SH-SY5Y (cell line): Measurements from ENCODE around the gene CEP63.

Experiments
- GATA2 ChIP-seq: IDR thresholded peaks from 2 replicates; pipeline ENCODE4 v1.6.1; 2011; ENCODE audit warnings: mild to moderate bottlenecking, low read depth, low read length
- GATA3 ChIP-seq: IDR thresholded peaks from 2 replicates; pipeline ENCODE4 v1.6.1; 2011; ENCODE audit warnings: low read depth, mild to moderate bottlenecking, low read length, moderate library complexity

Gene CEP63

GRCh38 chr3:134601539-134602439 lies 115.9 kb downstream of the CEP63 start:
- TF ChIP-seq GATA3 (no peak), GATA2 (peak; percentile 86)

DNA sequence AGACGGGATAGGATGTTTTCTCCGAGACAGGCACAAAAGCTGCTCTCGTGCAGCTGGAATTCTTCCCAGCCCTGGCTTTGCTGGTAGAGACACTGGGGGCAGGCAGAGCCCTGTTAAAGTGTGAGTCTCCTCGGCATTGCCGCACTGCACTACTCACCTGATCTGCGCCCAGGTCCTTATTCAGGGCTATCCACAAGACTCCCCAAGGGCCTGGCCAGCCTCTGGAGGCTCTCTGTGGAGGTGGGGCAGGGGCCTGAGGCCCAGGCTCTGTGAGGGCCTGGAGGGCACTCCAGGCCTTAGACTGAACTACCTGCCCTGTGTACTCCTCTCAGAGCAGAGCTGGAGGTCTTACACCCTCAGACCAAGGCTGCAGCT lies 116.6 kb downstream of the CEP63 start:
- TF ChIP-seq GATA2: no peak
- TF ChIP-seq GATA3: no peak

DNA sequence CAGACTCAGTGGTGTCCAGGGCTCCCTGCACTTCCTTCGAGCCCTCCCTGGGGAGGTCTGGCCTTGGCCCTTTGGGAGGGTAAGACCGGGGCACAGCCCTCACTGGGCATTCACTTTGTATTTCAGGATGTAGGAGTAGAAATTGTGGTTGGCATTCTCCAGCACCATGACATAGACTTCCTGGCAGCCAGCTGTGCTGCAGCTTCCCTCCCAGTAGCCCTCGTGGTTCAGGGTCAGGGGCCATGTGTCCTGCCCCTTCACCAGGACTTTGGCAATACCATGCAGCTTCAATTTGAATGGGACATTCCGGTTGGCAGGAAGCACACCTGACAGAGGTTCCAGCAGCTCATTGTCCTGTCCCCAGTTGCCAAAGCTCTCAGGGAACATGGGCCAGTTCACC lies 117.6 kb downstream of the CEP63 start:
- no peak for TF ChIP-seq GATA3
- no peak for TF ChIP-seq GATA2

DNA sequence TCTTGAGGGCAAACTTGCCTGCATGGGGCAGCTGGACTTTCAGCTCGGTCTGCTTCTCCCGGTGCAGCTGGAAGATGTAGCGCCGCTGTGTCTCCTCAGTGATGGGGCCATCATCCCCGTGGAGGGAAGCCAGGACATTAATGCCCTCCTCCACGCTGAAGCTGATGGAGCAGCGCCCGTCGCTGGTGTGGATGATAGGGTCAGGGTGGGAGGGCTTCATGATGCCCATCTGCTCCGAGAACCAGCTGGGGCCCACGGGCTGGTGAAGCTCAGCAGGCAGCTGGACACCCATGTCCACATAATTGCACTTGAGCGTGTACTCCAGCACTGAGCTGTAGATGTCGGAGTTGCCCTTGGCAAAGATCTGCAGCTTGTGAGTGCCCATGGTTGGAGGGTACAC lies 118.1 kb downstream of the CEP63 start:
- TF ChIP-seq GATA2: no peak
- no peak for TF ChIP-seq GATA3

DNA sequence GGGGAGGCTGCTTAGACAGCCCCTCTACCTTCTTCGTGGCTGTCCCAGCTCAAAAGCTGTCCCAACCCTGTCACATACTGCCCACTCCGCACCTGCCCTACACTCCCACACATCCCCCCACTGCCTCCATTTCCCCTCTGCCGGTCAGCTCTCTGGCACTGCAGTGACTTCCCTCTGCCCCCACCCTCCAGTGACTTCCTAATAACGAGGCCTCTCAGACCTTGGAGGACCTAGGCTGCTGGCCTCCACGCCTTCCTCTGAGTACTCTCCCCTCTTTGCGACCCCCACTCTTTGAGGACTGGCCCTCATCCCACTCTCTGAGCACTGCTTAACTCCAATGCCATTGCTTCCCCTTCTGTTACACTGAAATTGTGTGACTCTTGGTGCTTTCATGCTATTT lies 119.7 kb downstream of the CEP63 start:
- TF ChIP-seq GATA3 (no peak), GATA2 (no peak)

- TF ChIP-seq GATA3 (no peak), GATA2 (no peak)
Observed at GRCh38 chr3:134606033-134607025, 120.5 kb downstream of the CEP63 start.

DNA sequence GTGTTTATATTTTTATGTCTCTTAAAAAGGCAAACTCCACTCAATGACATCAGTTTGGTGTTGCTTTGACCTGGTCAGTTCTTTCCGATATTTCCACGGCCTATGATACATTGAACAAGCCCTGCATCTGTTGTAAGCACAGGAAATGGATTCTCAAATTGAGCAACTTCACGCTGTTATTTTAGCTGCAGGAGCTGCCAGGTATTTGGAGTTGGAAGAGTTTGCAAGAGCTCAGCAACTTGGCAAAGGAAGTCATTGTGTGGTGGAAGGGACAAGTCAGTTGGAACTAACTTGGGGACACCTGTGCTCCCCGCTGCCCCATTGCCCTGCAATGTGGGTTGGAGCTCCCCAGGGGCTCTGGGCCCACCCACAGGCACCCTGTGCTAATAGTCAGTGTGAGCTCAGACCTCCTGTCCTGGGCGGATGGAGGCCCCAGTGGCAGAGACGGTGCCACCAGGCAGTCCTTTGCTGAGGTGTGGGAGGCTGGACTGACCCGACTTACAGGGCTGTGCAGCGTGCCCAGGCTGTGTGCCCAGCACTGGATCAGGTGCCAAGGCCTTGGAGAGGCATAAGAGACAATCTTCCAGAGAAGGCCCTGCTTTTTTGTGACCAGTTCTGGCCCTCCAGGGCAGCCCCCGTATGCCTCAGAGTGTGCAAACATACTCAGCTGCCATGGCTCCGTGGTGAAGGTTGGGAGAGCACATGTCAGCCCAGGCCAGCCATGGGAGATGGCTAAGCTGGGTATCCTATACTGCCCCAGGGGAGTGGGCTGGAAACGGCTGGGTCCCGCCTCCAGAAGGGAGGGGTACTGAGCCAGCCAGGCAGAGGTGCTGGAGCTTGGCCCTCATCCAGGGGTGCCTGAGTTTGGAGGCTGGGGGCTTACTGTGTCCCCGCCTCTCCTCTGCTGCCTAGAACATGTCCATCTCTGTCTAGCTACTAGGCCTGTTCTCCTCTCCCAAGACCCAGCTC lies 121.5 kb downstream of the CEP63 start:
- TF ChIP-seq GATA2 (no peak), GATA3 (no peak)

DNA sequence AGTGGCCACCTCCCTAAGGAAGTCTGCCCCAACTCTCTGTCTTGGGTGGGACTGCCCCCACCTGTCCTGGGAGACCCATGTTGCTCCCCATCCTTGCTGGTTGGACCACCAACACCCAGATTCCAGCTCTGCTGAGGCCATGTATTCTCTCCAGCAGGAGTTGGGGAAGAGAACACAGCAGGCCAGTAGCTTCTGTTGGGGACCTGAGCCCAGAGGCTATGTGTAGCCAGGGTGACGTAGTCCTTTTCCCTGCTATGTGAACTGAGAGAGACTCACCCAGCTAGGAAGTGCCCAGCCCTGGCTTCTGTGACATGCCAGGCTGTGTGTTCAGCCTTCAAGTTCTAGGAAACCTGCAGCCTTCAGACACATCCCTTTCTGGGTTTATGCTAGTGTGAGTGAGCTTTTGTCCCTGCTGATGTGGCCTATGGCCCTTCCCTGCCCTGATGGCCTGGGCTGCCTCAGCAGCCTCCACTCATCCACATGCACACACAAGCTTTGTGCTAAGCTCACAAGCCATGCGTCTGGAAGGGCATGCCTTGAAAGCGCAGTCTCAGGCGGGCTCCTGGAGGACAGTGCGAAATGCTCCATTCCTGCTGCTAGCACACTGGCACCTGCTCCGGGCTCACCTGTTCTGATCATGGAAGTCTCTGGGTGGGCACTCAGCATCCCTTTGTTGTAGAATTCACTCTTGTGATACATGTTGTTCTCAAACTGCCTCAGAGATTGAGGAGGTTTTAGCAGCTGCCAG lies 122.3 kb downstream of the CEP63 start:
- no peak for TF ChIP-seq GATA3
- no peak for TF ChIP-seq GATA2

GRCh38 chr3:134608771-134609435 lies 123.0 kb downstream of the CEP63 start:
- TF ChIP-seq GATA2 (no peak), GATA3 (no peak)

DNA sequence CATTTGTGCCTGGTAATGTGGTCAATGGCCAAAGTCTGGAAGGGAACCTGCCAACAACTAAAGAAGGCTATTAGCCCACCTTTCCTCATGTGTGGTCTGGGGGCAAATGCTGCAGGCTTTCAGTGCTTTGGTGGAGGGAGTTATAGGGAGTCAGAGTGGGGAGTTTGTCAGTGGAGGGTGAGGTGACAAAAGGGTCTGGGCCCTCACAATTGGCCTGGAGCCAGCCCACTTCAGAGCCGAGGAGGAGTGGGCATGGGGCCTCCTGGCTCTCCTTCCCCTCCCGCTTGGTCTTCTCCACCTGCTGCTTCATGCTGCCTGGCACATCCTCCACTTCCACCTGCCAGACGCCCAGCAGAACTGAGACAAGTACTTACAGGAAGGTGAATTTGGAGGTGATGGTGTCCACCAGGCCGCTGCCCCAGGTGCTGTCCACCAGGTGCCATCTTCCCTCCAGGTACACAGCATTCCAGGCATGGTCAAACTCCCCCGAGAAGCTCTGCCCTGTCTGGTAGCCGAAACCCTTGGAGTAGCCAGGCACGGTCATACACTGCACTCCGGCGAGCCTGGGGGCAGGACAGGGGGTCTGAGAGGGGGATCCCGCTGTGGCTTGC lies 124.1 kb downstream of the CEP63 start:
- TF ChIP-seq GATA3 (no peak), GATA2 (no peak)

DNA sequence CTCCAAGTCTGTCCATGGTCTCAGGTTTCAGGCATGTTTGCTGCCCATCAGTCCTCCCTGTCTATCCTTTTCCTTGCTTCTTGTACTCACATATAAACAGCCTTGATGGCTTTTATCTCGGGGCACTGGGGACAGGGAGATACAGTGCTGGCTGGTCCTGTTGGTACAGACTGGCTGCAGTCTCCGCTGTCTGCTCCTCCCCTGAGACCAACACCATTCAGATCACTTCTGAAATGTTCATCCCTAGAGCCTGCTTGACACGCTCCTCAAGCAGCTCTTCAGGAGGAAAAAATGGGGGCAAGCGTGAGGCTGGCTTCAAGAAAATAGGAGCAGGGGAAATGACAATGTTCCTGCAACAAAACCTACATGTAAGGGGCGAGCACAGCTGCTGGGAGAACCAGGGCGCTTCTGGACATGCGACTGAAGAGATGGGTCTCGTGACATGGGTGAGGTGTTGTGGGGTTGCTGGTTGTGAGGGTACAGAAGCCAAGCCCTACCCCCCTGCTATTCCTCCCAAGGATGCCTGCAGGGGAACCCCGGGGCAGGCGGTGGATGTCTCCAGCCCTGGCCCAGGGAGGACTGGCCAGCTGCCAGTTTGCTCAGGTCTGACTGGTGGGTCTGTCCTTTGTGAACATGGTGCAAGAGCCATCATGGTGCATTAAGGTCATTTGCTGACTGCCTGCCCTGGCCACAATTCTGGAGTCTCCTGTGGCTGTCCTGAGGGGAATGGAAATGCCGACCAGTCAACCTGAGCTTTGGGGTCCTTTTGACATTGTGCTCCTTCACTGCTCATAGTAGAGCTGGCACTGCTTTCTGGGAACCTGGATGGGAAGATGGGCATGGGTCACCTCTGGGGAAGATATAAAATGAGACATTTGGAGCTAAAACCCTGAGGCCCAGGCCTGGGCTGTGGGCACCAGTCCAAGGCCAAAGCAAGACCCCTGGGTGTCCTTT lies 124.9 kb downstream of the CEP63 start:
- no peak for TF ChIP-seq GATA2
